T-helper 2 cell treated with Interferon-gamma antibody and Interleukin-4, amounts not matched to agents 100 ng/mL and 5 ng/mL, for 36 hours (primary cell): ENCODE data around the gene GOLGA1. TPM values are rescaled to one million over a fixed set of nuclear protein-coding genes. Genes with fewer than 3 reads are reported as not detected.
"Not testable (repeated sequence)": the region's sequence is repeated elsewhere in the genome, so short reads cannot be mapped to it uniquely, and the experiment has no call there.

Experiments used
- intact Hi-C: fragments of 100-400 bp; cut with micrococcal nuclease; formaldehyde crosslinking; loops from one replicate; pipeline ENCODE4 v1.15.1; 2023
- total RNA-seq: library from RNA; stranded (reverse); gene quantifications from 2 replicates; pipeline ENCODE4 v1.2.3, GENCODE V29; 2022

GOLGA1 gene, protein sequence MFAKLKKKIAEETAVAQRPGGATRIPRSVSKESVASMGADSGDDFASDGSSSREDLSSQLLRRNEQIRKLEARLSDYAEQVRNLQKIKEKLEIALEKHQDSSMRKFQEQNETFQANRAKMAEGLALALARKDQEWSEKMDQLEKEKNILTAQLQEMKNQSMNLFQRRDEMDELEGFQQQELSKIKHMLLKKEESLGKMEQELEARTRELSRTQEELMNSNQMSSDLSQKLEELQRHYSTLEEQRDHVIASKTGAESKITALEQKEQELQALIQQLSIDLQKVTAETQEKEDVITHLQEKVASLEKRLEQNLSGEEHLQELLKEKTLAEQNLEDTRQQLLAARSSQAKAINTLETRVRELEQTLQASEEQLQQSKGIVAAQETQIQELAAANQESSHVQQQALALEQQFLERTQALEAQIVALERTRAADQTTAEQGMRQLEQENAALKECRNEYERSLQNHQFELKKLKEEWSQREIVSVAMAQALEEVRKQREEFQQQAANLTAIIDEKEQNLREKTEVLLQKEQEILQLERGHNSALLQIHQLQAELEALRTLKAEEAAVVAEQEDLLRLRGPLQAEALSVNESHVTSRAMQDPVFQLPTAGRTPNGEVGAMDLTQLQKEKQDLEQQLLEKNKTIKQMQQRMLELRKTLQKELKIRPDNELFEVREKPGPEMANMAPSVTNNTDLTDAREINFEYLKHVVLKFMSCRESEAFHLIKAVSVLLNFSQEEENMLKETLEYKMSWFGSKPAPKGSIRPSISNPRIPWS
- 13.5 and 15.3 TPM in 2 replicates for total RNA-seq

- intact Hi-C loops = loop anchor here (1.0 to 5.0 kb wide), 9 partner anchors 24 to 300 kb away; partner anchors contain the start of genes ARPC5L, HSPA5, NR6A1 and RABEPK
These were observed at the start of gene GOLGA1 for GRCh38 chr9:124940894-124941678. GOLGA1 (minus strand) TSS chr9:124941083; CDS start chr9:124938711, 2,372 bp downstream.

- intact Hi-C loops = no loop called here
These were observed 42.8 kb upstream of the GOLGA1 start for GRCh38 chr9:124983698-124984097.

GRCh38 chr9:124980431-124980830 lies 39.5 kb upstream of the GOLGA1 start:
- intact Hi-C loops = no loop called here

DNA sequence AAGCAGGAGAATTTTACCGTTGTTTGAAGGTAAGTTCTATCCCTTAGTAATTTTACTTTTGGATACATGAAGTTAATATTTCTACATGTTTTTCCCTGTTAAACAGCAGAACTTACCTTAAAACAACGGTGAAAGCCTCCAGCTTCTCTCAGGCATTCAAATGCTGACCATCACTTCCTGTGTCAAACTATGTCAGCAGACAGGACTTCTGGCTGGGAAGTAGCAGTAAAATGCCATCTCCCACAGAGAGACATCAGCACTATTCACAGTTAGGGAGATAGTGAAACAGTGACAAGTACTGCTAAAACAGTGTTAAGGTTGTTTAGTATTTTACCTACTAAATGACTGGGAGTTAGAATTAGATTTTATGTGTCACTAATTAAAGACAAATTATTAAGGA lies 34.2 kb upstream of the GOLGA1 start:
- intact Hi-C loops = no loop called here

DNA sequence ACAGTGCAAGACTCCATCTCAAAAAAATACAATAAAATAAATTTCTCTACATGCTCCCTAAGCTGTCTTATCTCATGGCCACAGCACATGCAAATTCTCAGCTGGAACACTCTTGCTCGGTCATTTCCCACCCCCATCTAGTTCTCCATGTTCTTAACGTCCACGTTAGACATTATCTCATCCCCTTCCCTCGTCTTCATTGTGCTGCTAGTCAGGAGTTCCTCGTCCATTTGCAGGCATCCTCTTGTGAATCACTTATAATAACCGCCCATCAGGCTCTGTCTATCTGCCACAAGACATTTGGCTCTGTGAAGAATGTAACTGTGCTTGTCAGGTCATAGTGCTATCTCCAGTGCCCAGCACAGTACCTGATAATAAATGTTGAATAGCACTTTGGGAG lies 32.9 kb upstream of the GOLGA1 start:
- intact Hi-C loops = no loop called here

DNA sequence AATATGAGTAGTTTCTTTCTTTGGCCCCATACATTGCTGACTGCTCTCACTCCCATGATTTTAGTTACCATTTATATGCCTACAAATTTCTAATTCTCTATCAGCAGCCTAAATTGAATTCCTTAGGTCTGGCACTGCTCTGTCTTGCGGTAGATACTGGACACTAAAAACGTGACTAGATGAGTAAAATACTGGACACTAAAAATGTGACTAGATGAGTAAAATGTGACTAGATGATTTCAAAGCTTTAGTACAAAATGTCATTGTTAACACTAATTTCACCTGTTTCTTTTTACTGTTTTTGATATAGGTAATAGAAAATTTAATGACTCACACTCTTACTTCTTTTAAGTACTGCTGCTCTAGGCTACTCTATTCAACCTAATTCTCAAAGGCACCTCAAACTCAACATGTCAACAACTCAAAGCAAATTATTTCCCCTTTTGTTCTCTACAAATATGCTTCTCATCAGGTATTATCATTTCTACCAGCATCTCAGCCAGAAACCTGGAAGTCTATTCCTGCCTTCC lies 31.4 kb upstream of the GOLGA1 start:
- intact Hi-C loops = no loop called here

GRCh38 chr9:124969401-124969800 lies 28.5 kb upstream of the GOLGA1 start:
- intact Hi-C loops = no loop called here

- intact Hi-C loops = no loop called here
These were observed 27.4 kb upstream of the GOLGA1 start for GRCh38 chr9:124968238-124968637.

DNA sequence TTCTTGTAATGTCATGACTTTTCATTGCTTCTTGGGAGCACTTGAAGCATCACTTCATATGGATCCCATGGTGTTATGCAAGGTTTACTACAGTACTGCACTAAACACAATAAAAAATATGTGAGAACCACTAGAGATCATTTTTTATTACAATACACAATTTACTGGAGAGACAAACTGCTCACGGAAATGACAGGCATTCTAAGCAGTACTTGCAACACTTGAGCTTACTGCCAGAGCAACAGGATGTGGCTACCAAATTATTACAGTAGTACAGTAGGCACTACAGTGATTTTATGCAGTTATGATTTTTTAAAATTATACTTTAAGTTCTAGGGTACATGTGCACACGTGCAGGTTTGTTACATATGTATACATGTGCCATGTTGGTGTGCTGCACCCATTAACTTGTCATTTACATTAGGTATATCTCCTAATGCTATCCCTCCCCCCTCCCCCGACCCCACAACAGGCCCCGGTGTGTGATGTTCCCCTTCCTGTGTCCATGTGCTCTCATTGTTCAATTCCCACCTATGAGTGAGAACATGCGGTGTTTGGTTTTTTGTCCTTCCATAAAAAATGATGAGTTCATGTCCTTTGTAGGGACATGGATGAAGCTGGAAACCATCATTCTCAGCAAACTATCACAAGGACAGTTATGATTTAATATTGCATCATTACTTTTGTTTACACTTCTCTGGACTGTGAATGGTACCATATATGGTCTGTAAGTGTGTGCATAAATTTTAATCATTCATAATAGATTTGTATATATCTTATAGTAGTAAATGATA lies 25.1 kb upstream of the GOLGA1 start:
- intact Hi-C loops = loop anchor here (2.0 kb wide), 1 partner anchor 25 kb away; the partner anchor contains the start of gene GOLGA1

DNA sequence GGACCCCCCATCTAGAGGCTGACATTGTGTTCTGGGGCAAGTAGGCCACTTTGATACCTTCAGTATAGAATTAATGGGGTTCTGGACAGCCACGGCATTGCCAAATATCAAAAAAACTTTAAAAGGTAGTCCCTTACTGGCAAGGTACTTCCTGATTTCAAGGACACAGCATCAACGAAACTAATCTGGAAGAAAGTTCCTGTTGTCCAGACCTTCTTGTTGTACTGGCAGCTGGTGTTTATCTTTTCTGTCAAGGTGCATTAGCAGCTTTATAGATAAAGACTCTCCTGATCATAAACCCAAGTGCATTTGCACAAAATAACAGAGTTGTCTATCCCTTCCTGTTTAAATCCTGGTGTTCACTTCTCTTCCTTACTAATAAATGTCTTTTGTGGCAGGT lies 23.7 kb upstream of the GOLGA1 start:
- intact Hi-C loops = loop anchor here (2.0 kb wide), 1 partner anchor 24 kb away; the partner anchor contains the start of gene GOLGA1

DNA sequence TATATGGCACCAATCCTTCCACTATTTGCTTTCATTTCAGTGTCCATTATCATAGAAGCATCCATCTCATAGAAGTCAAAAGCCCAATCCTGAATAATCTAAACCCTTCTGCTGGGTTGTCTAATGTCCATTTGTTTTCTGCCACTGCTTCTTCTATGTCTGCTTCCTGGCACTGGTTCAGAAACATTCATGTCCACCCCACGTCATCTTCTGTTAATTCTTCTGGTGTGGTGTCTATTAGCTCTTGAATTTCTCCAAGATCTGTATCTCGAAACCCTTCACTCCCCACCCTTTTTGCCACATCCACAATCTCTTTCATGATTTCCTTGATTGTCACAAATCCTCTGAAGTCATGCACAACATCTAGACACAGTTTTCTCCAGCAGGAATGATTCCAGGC lies 23.2 kb upstream of the GOLGA1 start:
- intact Hi-C loops = loop anchor here (2.0 kb wide), 1 partner anchor 23 kb away; the partner anchor contains the start of gene GOLGA1

DNA sequence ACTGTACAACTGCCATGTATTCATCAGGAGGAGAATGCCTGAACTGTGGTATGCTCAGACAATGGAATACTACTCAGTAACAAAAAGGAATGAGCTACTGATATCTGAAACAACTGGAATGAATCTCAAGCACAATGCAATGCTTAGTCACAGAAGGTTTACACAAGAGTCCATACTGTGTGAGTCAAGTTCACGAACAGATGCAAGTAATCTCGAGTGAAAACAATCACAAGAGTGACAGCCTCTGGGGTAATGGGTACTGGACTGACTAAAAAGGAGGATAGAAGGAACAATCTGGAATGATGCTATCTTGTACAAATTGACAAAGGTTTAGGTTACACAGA lies 19.5 kb upstream of the GOLGA1 start:
- intact Hi-C loops = no loop called here

- intact Hi-C loops = not testable (repeated sequence)
These were observed 19.0 kb upstream of the GOLGA1 start for GRCh38 chr9:124959671-124960408.

DNA sequence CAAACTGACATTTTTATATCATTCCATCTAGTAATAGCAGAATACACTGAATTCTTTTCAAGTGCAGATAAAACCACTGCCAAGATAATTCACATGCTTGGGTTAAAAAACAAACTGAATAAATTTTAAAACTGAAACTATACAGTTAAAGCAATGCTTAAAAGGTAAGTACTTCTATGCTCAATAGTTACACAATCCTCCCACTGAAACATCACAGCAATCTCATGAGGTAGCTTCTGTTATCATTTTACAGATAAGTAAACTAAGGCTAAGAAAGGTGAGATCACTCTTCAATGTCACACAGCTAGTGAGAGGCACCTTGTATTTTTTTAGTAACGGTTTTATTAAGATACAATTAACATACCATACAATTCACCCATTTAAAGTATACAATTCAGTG lies 13.4 kb upstream of the GOLGA1 start:
- intact Hi-C loops = no loop called here

- intact Hi-C loops = no loop called here
These were observed 9.3 kb upstream of the GOLGA1 start for GRCh38 chr9:124950050-124950718.

DNA sequence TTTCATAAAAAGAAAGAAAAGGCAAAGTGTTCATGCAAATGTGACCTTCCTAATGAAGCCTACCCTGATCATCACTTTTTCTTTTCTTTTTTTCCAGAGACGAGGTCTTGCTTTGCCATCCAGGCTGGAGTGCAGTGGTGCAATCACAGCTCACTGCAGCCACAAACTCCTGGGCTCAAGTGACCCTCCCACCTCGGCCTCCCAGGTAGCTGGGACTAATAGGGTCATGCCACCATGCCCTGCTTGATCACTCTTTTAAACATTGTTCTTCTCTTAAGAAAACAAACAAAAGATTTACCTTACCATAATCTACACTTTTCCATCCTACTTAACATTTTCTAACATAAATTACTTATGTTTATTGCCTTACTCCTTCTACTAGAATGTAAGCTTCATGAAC lies 8.5 kb upstream of the GOLGA1 start:
- intact Hi-C loops = no loop called here

- intact Hi-C loops = no loop called here
These were observed 7.0 kb upstream of the GOLGA1 start for GRCh38 chr9:124947727-124948391.

GRCh38 chr9:124946167-124946566 lies 5.3 kb upstream of the GOLGA1 start:
- intact Hi-C loops = no loop called here
